K562 (cell line): ENCODE results near the gene LAMB4. TPM values are rescaled to one million over a fixed set of nuclear protein-coding genes. Genes with fewer than 3 reads are reported as not detected.

Source experiments
- KAT8 ChIP-seq: fragments of 450-650 bp; IDR thresholded peaks from 2 replicates; pipeline ENCODE4 v1.6.1; 2016; ENCODE audit warnings: low read depth, mild to moderate bottlenecking
- NUFIP1 ChIP-seq: fragments of 450-650 bp; IDR thresholded peaks from 2 replicates; pipeline ENCODE4 v1.6.1; 2018; ENCODE audit not compliant: partially characterized antibody
- PML ChIP-seq: IDR thresholded peaks from 2 replicates; pipeline ENCODE4 v1.6.1; 2012; ENCODE audit warnings: low read length, inconsistent platforms
- RFX7 ChIP-seq: fragments of 250-450 bp; sonication (Bioruptor Pico); IDR thresholded peaks from 2 replicates; pipeline ENCODE4 v1.5.1; 2021; ENCODE audit warnings: mild to moderate bottlenecking
- SAFB2 ChIP-seq: fragments of 200-400 bp; formaldehyde crosslinking; IDR thresholded peaks from 2 replicates; pipeline ENCODE4 v1.6.1; 2018; ENCODE audit warnings: borderline replicate concordance, low read length, low read depth, moderate library complexity; ENCODE audit not compliant: severe bottlenecking
- UBTF ChIP-seq, 2 experiments: IDR thresholded peaks; 2 replicates each; pipeline ENCODE4 v1.6.1; 2012; ENCODE audit warnings: improper control_type of control experiment in 2 of 2, low read depth in 2 of 2, low read length in 2 of 2, borderline replicate concordance in 1 of 2
- ZFPM2 ChIP-seq: fragments of 250-450 bp; sonication (Bioruptor Pico); IDR thresholded peaks from 2 replicates; pipeline ENCODE4 v1.5.1; 2022; ENCODE audit warnings: mild to moderate bottlenecking
- ZNF263 ChIP-seq: sonication (generic); formaldehyde crosslinking; IDR thresholded peaks from 2 replicates; pipeline ENCODE4 v1.8.0; 2022; ENCODE audit warnings: mild to moderate bottlenecking, missing genetic modification reagents, borderline replicate concordance
- ZNF318 ChIP-seq, 2 experiments: fragments of 450-650 bp; IDR thresholded peaks; 2 replicates each; pipeline ENCODE4 v1.6.1; 2016; ENCODE audit warnings: mild to moderate bottlenecking in 2 of 2, borderline replicate concordance in 1 of 2, low read depth in 1 of 2, moderate library complexity in 1 of 2
- ZNF76 ChIP-seq: fragments of 250-450 bp; sonication (Bioruptor Pico); IDR thresholded peaks from 2 replicates; pipeline ENCODE4 v1.4.0; 2020; ENCODE audit warnings: mild to moderate bottlenecking, moderate library complexity, borderline replicate concordance
- polyA plus RNA-seq, 8 experiments: library from polyadenylated mRNA; depleted of rRNA in 4 of 8; stranded (reverse) in 5 of 8; unstranded in 3 of 8; fragments of >200 nt; fragmentation: Nextera tagmentation in 2 of 8; fragmentation: Illumina TruSeq in 1 of 8; extraction: Ambion mirVana in 2 of 8; extraction: Trizol in 1 of 8; gene quantifications; 2 replicates each; pipeline versions ENCODE4 v1.2.1 to v1.2.3, GENCODE V29; 2011 to 2014; ENCODE audit warnings: inconsistent platforms in 1 of 8, missing spikeins in 1 of 8
- total RNA-seq, 7 experiments: library from RNA; depleted of rRNA in 6 of 7; stranded (reverse); fragments of >200 nt in 6 of 7; fragmentation: Illumina TruSeq in 2 of 7; extraction: Trizol in 2 of 7; gene quantifications; 2 replicates each; pipeline versions ENCODE4 v1.2.1 to v1.2.3, GENCODE V29; 2011 to 2021; ENCODE audit warnings: low replicate concordance in 1 of 7
- TF ChIP-seq, protein P1 (sequence below): sonication (generic); formaldehyde crosslinking; IDR thresholded peaks from 2 replicates; pipeline ENCODE4 v1.8.1; 2023; ENCODE audit warnings: missing genetic modification reagents, mild to moderate bottlenecking, borderline replicate concordance

Gene LAMB4
- total and polyA plus RNA-seq, 9 of the 15 experiments (the other 6 are each of a cell fraction or from before 2014, with no cell fraction given) = 0.06 to 0.13 (median 0.07) TPM; not detected in 6

DNA sequence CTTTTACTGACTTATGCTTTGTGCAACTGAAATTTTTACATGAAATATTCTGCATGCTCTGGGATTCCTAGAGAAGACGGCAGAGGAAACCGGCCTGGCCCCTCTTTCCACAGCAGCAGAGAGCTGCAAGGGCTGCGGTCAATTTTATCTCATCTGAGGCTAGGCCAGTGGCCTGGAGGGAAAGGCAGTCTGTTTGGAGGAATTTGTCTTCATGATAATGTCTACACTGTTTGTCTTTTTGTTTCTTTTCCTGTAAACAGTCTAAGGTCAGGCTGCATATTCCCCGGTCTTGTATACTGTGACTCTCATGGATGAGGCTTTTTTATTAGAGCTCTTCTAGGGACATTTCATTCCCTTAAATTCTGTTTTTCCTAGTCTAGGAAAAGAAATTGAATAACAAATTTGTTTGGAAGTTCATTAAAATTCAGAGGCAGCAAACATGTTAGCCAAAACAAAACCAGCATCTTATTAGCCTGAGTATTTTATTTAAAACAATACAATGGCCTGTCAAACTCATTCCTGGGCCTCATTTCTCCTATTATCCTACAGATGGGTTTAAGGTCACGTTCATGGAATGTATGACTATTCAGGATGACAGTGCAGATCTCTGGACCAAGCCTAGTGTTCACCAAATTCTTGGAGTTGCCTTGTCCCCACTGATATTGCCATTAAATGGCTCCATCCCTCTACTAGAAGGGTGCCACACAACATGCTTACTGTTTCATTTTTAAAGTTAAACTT, 26.4 kb downstream of the LAMB4 start (continued):
- peak in 1 of 2 experiments; percentile 73; a peak in 2 of 4 replicates for TF ChIP-seq ZNF318 (IDR thresholded peaks at IDR 0.05; ENCODE audit: borderline replicate concordance in 1 of 2, low read depth in 1 of 2)
- TF ChIP-seq UBTF (IDR thresholded peaks at IDR 0.05; ENCODE audit: borderline replicate concordance in 1 of 2, low read depth in 2 of 2, low read length in 2 of 2) = peak in 1 of 2 experiments; percentile 90; a peak in 1 of 4 replicates
- TF ChIP-seq ZFPM2 (CRISPR knock-in tag) = no peak
- no peak; the same call in 1 of the 2 replicates for TF ChIP-seq PML
- TF ChIP-seq ZNF76 (CRISPR knock-in tag) = no peak
- no peak for TF ChIP-seq KAT8
- no peak for TF ChIP-seq NUFIP1
- TF ChIP-seq, protein P1, sequence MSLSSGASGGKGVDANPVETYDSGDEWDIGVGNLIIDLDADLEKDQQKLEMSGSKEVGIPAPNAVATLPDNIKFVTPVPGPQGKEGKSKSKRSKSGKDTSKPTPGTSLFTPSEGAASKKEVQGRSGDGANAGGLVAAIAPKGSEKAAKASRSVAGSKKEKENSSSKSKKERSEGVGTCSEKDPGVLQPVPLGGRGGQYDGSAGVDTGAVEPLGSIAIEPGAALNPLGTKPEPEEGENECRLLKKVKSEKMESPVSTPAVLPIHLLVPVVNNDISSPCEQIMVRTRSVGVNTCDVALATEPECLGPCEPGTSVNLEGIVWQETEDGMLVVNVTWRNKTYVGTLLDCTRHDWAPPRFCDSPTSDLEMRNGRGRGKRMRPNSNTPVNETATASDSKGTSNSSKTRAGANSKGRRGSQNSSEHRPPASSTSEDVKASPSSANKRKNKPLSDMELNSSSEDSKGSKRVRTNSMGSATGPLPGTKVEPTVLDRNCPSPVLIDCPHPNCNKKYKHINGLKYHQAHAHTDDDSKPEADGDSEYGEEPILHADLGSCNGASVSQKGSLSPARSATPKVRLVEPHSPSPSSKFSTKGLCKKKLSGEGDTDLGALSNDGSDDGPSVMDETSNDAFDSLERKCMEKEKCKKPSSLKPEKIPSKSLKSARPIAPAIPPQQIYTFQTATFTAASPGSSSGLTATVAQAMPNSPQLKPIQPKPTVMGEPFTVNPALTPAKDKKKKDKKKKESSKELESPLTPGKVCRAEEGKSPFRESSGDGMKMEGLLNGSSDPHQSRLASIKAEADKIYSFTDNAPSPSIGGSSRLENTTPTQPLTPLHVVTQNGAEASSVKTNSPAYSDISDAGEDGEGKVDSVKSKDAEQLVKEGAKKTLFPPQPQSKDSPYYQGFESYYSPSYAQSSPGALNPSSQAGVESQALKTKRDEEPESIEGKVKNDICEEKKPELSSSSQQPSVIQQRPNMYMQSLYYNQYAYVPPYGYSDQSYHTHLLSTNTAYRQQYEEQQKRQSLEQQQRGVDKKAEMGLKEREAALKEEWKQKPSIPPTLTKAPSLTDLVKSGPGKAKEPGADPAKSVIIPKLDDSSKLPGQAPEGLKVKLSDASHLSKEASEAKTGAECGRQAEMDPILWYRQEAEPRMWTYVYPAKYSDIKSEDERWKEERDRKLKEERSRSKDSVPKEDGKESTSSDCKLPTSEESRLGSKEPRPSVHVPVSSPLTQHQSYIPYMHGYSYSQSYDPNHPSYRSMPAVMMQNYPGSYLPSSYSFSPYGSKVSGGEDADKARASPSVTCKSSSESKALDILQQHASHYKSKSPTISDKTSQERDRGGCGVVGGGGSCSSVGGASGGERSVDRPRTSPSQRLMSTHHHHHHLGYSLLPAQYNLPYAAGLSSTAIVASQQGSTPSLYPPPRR = no peak
- no peak for TF ChIP-seq RFX7 (CRISPR knock-in tag)
- no peak for TF ChIP-seq ZNF263 (CRISPR knock-in tag)
- TF ChIP-seq SAFB2 = no peak
